ENCODE data around the gene HLA-E.
"Not testable (repeated sequence)": the region's sequence is repeated elsewhere in the genome, so short reads cannot be mapped to it uniquely, and the experiment has no call there.

DNA sequence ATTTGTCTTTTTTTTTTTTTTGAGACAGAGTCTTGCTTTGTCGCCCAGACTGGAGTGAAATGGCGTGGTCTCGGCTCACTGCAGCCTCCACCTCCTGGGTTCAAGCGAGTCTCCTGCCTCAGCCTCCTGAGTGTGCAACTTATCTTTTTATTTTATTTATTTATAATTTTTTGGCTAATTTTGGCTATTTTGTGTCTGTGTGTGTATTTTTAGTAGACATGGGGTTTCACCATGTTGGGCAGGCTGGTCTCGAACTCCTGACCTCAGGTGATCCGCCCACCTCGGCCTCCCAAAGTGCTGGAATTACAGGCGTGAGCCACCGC is 27.4 kb downstream of the HLA-E start:
- TF ChIP-seq, protein P1, sequence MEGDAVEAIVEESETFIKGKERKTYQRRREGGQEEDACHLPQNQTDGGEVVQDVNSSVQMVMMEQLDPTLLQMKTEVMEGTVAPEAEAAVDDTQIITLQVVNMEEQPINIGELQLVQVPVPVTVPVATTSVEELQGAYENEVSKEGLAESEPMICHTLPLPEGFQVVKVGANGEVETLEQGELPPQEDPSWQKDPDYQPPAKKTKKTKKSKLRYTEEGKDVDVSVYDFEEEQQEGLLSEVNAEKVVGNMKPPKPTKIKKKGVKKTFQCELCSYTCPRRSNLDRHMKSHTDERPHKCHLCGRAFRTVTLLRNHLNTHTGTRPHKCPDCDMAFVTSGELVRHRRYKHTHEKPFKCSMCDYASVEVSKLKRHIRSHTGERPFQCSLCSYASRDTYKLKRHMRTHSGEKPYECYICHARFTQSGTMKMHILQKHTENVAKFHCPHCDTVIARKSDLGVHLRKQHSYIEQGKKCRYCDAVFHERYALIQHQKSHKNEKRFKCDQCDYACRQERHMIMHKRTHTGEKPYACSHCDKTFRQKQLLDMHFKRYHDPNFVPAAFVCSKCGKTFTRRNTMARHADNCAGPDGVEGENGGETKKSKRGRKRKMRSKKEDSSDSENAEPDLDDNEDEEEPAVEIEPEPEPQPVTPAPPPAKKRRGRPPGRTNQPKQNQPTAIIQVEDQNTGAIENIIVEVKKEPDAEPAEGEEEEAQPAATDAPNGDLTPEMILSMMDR (IDR thresholded peaks at IDR 0.05; ENCODE audit: insufficient read depth, low read depth, low read length): not testable (repeated sequence)
- TF ChIP-seq EZH2 (IDR thresholded peaks at IDR 0.05; ENCODE audit: insufficient read depth, low read length): not testable (repeated sequence)

Data from astrocyte (in vitro differentiated cells and primary cell).